Measurements from ENCODE around the gene RASAL3. TPM values are rescaled to one million over a fixed set of nuclear protein-coding genes. Genes with fewer than 3 reads are reported as not detected.

RASAL3 gene
- total RNA-seq, 4 donors from 2014 or later, result 2.5 to 3.9 (median 2.8) TPM

DNA sequence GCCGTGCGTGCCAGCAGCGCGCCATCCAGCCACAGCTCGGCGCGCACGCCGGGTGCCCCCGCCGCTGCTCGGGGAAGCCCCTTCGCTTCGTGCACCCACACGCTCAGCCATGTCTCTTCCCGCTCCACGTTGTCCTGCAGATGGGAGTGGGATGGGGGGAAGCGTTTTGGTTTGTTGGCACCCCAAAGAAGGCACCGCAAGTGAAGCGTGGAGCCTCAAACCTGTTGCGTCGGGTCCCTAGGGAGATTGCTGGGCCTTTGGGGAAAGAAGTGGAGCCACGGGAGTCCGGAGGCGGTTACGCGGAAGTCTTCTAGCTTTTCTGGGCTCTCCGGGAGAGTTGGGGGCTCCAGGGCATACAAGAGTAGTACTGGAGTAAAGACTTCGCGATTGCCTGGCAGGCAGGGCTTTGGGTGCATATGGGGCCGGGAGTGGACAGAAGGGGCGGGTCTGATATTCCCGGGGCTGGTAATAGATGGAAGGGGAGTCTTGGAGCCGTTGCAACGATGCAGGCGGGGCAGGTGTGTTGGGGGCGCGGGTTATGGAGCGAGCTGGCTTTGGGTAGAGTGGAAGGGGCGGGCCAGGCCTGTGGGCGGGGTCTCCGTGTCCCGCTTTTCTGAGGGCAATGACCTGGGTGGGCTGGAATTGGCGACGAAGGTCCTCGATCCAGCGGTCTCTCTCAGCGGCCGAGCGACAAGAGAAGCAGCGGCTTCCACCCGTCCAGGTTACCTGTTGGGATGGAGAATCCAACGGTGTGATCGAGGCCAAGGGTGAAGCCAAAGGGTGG lies 6.5 kb downstream of the RASAL3 start:
- H3K4me3 ChIP-seq, result peak overlapping the region; percentile 8 to 38 (median 28)
- intact Hi-C loops (cut with DNase I), result loop anchor here (10.0 kb wide), 2 partner anchors 283 to 353 kb away; partner anchors contain the start of gene SYDE1
- peaks cover 15 to 31% (median 27%) of the 10 kb centered on the region in 4 donors for H3K4me1 ChIP-seq
- TF ChIP-seq, protein P1, sequence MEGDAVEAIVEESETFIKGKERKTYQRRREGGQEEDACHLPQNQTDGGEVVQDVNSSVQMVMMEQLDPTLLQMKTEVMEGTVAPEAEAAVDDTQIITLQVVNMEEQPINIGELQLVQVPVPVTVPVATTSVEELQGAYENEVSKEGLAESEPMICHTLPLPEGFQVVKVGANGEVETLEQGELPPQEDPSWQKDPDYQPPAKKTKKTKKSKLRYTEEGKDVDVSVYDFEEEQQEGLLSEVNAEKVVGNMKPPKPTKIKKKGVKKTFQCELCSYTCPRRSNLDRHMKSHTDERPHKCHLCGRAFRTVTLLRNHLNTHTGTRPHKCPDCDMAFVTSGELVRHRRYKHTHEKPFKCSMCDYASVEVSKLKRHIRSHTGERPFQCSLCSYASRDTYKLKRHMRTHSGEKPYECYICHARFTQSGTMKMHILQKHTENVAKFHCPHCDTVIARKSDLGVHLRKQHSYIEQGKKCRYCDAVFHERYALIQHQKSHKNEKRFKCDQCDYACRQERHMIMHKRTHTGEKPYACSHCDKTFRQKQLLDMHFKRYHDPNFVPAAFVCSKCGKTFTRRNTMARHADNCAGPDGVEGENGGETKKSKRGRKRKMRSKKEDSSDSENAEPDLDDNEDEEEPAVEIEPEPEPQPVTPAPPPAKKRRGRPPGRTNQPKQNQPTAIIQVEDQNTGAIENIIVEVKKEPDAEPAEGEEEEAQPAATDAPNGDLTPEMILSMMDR (IDR thresholded peaks at IDR 0.05), result no peak
- TF ChIP-seq POLR2A (IDR thresholded peaks at IDR 0.05; ENCODE audit: low read depth) (no peak), POLR2AphosphoS5 (IDR thresholded peaks at IDR 0.05) (no peak), EP300 (IDR thresholded peaks at IDR 0.05) (no peak)
- H3K27me3 ChIP-seq, result peaks cover 0 to 86% (median 32%) of the 10 kb centered on the region in 4 donors
- H3K27ac ChIP-seq (replicated peaks in 1 of 4), result no peak overlapping the region
- 38% methylated on average over 33 of the region's 54 CpGs for WGBS
- no peaks in the 10 kb centered on the region for H3K36me3 ChIP-seq
- H3K9me3 ChIP-seq, result no peaks in the 10 kb centered on the region
- no peak for DNase-seq (ENCODE audit: extremely low spot score)

DNA sequence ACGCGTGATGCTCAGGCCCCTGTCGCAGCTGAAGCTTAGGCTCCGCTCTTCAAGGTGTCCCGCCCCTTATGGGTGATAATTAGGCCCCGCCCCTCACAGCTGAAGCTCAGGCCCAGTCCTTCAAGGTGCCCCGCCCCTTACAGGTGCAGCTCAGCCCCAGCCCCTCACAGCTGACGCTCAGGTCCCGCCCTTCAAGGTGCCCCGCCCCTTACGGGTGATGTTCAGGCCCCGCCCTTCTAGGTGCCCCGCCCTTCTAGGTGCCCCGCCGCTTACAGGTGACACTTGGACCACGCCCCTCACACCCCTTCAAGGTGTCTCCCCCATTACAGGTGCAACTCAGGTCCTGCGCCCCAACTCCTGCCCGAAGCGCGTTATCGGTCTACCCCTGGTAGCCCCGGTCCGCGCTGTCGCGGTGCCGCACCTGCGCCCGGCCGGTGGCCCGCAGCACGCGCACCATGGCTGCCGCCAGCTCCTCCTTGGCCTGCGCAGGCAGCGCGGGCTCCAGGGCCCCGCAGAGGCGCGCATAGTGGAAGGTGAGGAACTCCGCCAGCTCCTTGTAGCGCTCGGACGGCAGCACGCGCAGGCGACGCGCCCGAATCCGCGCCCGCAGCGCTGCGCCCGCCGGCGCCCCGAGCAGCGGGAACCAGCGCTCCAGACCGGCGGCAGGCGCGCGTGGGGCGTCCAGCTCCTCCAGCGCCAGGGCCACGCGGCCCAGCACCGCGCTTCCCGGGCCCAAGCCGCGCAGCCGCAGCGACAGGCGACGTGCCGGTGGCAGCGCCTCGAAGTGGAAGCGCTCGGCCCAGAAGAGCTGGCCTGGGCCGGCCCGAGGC lies 7.3 kb downstream of the RASAL3 start:
- no peaks in the 10 kb centered on the region for H3K9me3 ChIP-seq
- intact Hi-C loops (cut with DNase I), result loop anchor here (10.0 kb wide), 2 partner anchors 282 to 352 kb away; partner anchors contain the start of gene SYDE1
- no peaks in the 10 kb centered on the region for H3K36me3 ChIP-seq
- no peak for DNase-seq (ENCODE audit: extremely low spot score)
- peak overlapping the region; percentile 8 to 38 (median 28) for H3K4me3 ChIP-seq
- H3K27ac ChIP-seq (replicated peaks in 1 of 4), result no peak overlapping the region
- 8% methylated on average over 17 of the region's 86 CpGs for WGBS
- TF ChIP-seq POLR2A (IDR thresholded peaks at IDR 0.05; ENCODE audit: low read depth), result no peak
- no peak for TF ChIP-seq POLR2AphosphoS5 (IDR thresholded peaks at IDR 0.05)
- TF ChIP-seq, protein P1 (IDR thresholded peaks at IDR 0.05), result no peak
- TF ChIP-seq EP300 (IDR thresholded peaks at IDR 0.05), result no peak
- H3K4me1 ChIP-seq, result peaks cover 19 to 39% (median 35%) of the 10 kb centered on the region in 4 donors
- H3K27me3 ChIP-seq, result peaks cover 0 to 78% (median 32%) of the 10 kb centered on the region in 4 donors

DNA sequence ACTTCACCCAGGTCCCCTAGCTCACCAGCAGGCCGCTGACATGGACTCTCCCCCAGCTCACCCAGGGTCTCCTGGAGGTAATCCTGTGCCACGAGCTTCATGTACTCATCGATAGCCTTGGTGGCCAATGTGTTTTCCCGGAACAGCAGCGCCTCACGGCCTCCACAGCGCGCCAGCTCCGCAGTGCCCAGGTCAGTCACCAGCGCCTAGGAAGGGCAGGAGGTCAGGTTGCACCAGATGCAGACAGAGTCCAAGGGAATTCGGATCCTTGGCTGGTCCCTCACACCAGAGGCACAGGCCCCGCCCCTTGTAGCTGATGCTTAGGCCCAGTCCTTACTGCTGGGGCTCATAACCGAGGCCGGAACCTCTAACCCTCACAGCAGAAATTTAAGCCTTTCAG lies 7.9 kb downstream of the RASAL3 start:
- WGBS, result 38% methylated on average over 2 of the region's 14 CpGs
- no peak for TF ChIP-seq POLR2AphosphoS5 (IDR thresholded peaks at IDR 0.05)
- TF ChIP-seq, protein P1 (IDR thresholded peaks at IDR 0.05), result no peak
- TF ChIP-seq EP300 (IDR thresholded peaks at IDR 0.05), result no peak
- TF ChIP-seq POLR2A (IDR thresholded peaks at IDR 0.05; ENCODE audit: low read depth), result no peak
- H3K27me3 ChIP-seq, result peaks cover 0 to 73% (median 32%) of the 10 kb centered on the region in 4 donors
- H3K4me3 ChIP-seq, result no peak overlapping the region
- H3K27ac ChIP-seq (replicated peaks in 1 of 4), result no peak overlapping the region
- intact Hi-C loops (cut with DNase I), result loop anchor here (10.0 kb wide), 2 partner anchors 282 to 352 kb away; partner anchors contain the start of gene SYDE1
- DNase-seq (ENCODE audit: extremely low spot score), result no peak
- H3K9me3 ChIP-seq, result no peaks in the 10 kb centered on the region
- no peaks in the 10 kb centered on the region for H3K36me3 ChIP-seq
- peaks cover 19 to 45% (median 38%) of the 10 kb centered on the region in 4 donors for H3K4me1 ChIP-seq

DNA sequence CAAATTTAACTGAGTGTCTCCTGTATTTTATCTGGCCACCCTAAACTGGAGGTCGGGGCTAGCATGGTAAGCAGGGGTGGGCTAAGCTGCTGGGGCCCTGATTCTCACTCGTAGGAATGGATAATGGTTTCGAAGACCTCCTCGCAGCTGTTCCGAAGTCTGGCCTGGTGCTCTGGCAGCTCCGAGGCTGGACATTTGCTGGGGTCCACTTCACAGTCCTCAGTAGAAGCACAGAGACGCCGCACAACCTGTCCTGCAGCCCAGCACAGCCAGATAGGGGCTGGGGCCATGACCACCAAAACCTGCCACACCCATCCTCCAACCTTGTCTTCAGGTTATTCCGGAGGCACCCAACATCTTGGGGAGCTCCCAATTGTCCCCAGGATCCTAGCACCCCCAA lies 8.3 kb downstream of the RASAL3 start:
- intact Hi-C loops (cut with DNase I), result loop anchor here (10.0 kb wide), 2 partner anchors 281 to 351 kb away; partner anchors contain the start of gene SYDE1
- Histone ChIP-seq H3K36me3 (no peaks in the 10 kb centered on the region), H3K27me3 (peaks cover 0 to 68% (median 32%) of the 10 kb centered on the region in 4 donors), H3K4me1 (peaks cover 19 to 45% (median 38%) of the 10 kb centered on the region in 4 donors), H3K9me3 (no peaks in the 10 kb centered on the region), H3K27ac (replicated peaks in 1 of 4) (no peak overlapping the region), H3K4me3 (no peak overlapping the region)
- DNase-seq (ENCODE audit: extremely low spot score), result no peak
- 87% methylated on average over 8 of the region's 9 CpGs for WGBS
- TF ChIP-seq, protein P1 (IDR thresholded peaks at IDR 0.05), result no peak
- TF ChIP-seq EP300 (IDR thresholded peaks at IDR 0.05), result no peak
- no peak for TF ChIP-seq POLR2AphosphoS5 (IDR thresholded peaks at IDR 0.05)
- TF ChIP-seq POLR2A (IDR thresholded peaks at IDR 0.05; ENCODE audit: low read depth), result no peak

Data from esophagus muscularis mucosa (tissue), 4 donors.